GM18873 (cell line): ENCODE results near the gene NDUFC2.
"Not testable (repeated sequence)": the region's sequence is repeated elsewhere in the genome, so short reads cannot be mapped to it uniquely, and the experiment has no call there.

ENCODE experiments used
- ATAC-seq: cut with Tn5 transposase; IDR thresholded peaks from one replicate; pipeline ENCODE4 v1.9.1; 2021; ENCODE audit warnings: mild to moderate bottlenecking, moderate library complexity, moderate number of reproducible peaks; ENCODE audit not compliant: unreplicated experiment, low FRiP score

NDUFC2 gene

GRCh38 chr11:78080084-78080817 is 589 bp upstream of the NDUFC2 start:
- no peak for ATAC-seq

DNA sequence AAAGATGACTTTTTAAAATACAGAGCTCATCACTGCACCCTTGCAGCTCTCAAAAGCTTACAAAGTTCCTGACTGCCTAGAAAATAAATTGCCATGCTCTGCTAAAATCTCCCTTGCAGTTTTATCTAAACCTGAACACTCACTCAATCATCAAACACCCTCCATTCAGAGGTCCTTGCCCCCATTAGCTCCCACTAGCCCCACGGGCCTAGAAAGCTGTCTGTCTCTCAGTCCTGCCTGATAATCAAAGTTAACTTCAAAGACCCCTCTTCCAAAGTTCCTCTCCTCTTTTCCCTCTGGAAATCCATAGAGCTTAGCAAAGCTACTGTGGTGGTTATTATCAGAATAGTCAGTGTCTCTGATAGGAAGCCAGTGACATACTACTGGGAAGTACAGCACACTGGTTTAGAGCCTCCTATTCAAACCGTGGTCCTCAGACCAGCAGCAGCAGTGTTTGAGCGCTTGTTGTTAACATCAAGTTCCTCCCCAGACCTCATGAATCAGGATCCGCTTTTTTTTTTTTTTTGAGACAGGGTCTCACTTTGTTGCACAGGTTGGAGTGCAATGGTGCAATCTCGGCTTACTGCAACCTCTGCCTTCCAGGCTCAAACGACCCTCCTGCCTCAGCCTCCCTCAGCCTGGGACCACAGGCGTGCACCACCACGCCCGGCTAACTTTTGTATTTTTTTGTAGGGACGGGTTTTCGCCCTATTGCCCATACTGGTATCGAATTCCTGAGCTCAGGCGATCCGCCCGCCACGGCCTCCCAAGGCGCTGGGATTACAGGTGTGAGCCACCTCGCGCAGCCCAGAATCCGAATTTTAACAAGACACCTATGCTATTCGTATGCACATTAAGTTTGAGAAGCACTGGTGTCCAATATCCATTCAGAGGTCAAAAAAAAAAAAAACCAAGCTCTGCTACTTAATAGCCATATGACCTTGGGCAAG is 1.2 kb downstream of the NDUFC2 start:
- no peak for ATAC-seq

DNA sequence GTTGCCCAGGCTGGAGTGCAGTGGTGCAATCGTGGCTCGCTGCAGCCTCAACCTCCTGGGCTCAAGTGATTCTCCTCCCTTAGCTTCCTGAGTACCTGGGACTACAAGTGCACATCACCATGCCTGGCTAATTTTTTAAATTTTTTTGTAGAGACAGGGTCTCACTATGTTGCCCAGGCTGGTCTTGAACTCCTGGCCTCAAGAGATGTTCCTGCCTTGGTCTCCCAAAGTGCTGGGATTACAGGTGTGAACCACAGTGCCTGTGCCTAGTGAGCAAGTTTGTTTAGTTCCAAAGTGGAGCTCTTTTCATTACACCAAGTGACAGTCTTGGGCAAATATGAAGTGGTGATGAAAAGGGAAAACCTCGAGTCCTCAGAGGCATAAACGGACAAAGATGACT is 2.1 kb downstream of the NDUFC2 start:
- not testable (repeated sequence) for ATAC-seq

DNA sequence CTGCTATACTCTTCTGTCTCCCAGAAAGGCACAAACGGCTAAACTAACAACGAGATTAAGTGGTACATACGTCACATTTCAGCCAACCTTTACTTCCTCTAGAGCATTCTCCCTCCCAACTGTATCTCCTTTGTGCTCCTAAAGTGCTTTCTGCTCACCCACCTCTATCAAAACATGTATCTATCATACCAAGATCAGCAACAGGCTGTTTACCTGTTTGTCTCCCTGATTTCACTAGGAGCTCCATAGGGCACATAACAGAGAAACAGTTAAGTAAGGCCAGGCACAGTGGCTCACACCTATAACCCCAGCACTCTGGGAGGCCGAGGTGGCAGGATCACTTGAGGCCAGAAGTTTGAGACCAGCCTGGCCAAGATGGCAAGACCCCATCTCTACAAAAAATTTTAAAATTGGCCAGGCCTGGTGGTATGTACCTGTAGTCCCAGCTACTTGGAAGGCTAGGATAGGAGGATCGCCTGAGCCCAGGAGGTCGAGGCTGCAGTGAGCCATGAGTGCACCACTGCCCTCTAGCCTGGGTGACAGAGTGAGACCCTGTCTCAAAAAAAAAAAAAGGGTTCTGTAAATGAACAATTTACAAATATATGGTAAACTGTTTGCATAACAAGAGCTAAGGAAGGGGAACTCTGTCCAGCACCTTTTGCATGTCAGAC is 2.8 kb downstream of the NDUFC2 start:
- no peak for ATAC-seq

DNA sequence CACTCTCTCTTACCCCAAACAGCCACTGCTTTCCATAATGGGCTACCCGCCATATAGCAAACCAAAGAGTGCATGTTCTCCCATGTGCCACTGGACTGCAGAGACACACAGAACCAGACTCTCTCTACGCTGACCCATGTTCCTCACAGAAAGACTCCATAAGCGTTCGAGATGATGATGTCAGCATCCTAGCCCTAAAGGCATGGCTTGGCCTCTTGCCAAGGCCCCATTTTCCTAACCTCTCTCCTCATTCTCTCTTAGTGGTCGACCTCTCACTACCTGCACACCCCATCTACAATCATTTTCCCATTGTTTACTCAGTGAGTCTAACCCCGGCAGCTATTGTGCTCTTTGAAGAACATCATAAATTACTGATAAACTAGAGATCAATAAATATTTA is 4.9 kb downstream of the NDUFC2 start:
- ATAC-seq: no peak

DNA sequence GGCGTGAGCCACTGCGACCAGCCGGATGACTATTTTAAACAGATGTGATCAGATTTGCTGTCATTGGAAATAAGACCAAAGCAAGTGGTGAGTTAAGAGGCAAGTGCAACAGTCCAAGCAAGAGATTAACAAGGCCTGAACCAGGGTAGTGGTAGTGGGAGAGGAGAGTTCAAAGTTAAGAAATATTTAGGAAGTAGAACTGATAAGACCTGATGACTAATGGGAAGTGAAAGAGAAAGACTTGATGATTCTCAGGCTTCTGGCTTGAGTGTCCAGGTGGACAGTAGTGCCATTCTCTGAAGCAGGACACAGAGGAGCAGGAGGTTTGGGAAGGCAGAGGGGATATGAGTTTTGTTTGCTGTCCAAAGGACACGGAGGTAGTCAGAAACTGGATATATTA is 7.2 kb downstream of the NDUFC2 start:
- no peak for ATAC-seq

- ATAC-seq: no peak
These were observed 7.9 kb downstream of the NDUFC2 start for GRCh38 chr11:78071717-78072116.

DNA sequence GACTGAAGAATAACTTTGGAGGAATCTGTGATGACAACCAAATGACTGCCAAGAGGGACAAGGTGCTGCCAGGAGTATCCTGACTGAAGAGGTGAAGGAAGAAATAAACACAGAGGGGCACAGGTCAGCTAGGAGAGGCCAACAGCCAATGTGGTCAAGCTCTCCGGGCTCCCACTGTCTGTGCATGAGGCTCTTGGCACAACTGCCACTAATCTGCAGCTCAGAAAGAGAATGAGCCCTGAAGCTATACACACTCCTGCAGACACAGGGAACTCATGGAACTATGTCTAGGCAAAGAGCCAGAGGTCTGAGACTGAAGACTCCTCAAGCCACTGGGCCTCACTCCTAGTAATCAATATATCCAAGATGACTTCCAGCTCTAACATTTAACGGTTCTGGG is 9.0 kb downstream of the NDUFC2 start:
- ATAC-seq: no peak

- no peak for ATAC-seq
These were observed 10.2 kb downstream of the NDUFC2 start for GRCh38 chr11:78069465-78069864.

DNA sequence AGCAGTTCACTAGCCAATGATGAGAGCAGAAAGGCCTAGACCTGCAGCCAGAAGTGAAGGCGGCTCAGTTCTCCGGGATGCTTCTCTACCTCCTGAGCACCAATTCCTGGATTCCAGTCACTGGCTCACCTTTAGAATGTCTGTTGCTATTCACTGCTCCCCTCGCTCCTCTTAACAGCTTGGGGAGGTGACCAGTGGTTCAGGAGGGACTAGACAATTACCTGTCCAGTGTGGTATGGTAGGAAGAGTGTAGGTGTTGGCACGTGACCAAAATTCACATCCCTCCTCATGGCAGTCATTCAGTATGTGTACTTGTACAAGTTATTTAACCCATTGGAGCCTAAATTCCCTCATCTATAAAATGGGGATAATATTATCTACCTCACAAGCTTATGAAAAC is 12.0 kb downstream of the NDUFC2 start:
- no peak for ATAC-seq

DNA sequence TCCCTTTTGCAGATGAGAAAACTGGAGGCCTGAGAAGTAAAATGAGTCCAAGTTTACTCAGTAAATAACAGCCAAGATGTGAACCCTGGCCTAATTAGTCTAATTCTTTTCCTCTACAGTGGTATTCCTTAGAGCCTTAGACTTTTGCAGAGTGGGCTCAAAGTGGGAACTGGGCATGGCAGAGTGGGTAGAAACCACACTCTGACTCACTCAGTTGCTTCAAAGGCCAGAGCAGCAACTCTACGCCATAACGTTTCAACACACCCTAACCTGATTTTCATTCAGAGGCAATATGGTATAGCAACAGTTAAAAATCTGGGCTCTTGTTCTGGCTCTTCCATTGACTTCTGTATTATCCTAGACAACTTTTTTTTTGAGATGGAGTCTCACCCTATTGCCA is 13.2 kb downstream of the NDUFC2 start:
- no peak for ATAC-seq

DNA sequence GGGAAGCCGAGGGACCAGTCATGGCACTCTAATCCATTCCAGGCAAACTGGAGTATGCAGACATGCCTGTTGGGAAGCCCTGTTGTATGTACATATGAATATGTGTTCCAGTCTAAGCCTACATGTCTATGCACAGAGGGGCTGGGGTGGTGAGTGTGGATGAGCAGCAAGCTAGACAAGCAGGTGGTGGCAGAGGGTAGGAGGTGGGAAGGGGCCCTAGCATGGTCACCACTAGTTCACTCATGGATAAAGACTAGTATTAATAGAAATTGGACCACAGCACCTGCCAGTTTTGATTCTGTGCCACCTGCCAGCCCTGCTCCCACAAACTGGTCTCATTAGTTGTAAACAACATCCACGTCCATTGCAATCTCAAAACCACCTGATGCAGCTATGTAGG is 14.5 kb downstream of the NDUFC2 start:
- no peak for ATAC-seq

DNA sequence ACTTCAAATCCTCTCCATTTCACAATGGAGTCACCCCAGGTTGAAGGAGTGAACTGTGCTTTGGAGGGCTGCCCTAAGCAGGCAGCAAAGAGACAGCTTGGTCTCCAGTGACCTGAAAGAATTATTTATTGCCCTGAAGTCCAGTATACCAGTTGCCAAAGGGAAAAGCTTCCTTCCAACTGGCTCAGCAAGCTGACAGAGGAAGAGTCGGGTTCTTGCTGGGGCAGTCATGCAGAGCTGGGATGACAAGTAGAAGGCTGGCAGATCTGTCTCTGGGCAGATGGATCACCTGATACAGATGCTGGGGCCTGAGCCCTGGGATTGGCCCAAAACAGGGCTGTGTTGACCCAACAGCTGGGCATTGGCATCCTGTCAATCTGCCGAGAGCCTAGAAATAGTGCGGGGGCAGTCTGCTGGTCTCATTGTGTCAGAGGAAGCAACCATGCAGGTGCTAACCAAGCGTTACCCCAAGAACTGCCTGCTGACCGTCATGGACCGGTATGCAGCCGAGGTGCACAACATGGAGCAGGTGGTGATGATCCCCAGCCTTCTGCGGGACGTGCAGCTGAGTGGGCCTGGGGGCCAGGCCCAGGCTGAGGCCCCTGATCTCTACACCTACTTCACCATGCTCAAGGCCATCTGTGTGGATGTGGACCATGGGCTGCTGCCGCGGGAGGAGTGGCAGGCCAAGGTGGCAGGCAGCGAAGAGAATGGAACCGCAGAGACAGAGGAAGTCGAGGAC is 16.1 kb downstream of the NDUFC2 start, which contains the start of gene THRSP:
TSS of gene THRSP (plus strand) at position 422 of the 742 bp plus-strand sequence. CDS start at position 443, 21 bp downstream.
- no peak for ATAC-seq

DNA sequence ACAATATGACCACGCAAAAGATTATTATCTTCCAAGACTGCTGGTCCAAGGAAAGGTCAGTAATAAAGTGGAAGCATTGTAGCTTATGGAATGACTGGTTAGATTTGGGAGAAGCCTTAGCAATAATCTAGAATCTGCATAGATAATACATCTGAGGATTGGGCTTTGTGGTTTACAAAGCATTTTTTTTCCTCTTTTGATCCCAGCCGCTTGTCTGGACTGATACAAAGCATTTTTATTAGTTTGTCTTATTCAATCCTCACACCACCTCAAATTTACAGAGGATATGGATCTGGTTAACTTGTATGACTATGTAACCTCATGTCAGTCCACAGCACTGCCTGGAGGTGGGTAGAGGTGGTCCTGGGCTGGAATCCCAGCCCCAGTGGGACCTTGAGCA is 17.0 kb downstream of the NDUFC2 start:
- ATAC-seq: no peak

DNA sequence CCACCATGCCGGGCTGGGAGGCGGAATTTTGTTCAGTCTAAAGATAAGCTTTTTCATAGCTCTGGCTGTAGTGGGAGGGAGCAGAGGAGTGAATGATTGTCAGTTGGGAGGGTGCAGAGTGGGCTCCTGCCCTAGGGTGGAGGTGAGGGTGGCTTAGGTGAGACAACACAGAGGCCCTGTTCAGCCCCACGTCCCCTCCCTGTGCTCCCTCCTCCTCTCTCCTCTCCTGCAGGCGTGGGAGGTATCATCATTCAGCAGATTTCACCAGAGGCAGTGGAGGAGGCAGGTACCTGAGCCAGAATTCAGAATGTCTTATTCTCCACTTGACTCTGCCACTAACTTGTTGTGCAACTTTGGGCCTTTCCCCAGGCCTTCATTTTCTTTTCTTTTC is 17.7 kb downstream of the NDUFC2 start:
- no peak for ATAC-seq

- no peak for ATAC-seq
These were observed 18.4 kb downstream of the NDUFC2 start for GRCh38 chr11:78061088-78061920.

- no peak for ATAC-seq
These were observed 19.1 kb downstream of the NDUFC2 start for GRCh38 chr11:78060533-78060932.

DNA sequence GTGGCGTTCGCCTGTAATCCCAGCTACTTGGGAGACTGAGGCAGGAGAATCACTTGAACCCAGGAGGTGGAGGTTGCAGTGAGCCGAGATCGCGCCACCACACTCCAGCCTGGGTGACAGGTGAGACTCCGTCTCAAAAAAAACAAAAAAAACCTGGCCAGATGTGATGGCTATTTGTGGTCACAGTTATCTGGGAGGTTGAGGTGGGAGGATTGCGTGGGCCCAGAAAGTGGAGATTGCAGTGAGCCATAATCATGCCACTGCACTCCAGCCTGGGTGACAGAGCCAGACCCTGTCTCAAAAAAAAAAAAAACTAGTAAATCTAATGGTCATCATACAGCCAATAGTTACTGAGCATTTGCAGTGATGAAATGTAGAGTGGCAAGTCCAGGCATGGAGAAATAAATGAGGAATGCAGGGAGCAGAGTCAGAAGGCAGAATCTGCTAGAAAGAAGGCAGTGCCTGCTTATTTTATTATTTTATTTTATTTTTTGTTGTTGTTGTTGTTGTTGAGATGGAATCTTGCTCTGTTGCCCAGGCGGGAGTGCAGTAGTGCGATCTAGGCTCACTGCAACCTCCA is 19.8 kb downstream of the NDUFC2 start:
- not testable (repeated sequence) for ATAC-seq

DNA sequence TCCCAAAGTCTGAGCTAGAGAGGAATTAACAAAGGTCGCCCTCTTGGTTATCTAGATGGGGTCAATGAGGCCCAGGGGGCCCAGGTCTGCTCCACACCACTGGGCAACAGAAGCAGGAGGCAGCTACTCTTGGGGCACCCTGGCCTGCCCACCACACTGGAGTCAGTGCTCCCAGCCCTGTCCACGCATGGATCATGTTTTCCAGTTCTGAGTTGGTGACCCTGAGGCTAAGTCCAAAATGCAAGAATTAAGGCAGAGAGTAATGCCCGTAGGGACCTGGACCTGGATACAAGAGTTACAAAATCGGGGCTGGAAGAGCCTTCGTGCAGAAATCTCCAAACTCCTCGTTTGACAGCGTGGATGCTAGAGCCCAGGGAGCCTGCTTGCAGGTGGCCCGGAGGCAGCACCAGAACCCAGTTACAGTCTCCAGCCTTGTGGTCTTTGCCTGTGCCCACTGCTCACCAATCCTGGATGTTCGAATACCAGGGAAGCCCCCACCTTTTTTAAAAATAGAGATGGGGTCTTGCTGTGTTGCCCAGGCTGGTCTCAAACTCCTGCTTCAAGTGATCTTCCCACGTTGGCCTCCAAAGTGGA is 22.1 kb downstream of the NDUFC2 start:
- no peak for ATAC-seq
